ENCODE results near the gene SMIM12. TPM values are rescaled to one million over a fixed set of nuclear protein-coding genes. Genes with fewer than 3 reads are reported as not detected.

SMIM12 gene
- total RNA-seq, 1 donor from 2014 or later: 24.6 TPM

- no peak for DNase-seq (ENCODE audit: low spot score in 2 of 2, unreplicated experiment in 2 of 2)
- Mint-ChIP-seq H3K9me3 (no peaks in the 10 kb centered on the region), H3K27me3 (ENCODE audit: low read depth) (peaks cover 48% of the 10 kb centered on the region), H3K27ac (no peak overlapping the region), H3K36me3 (no peaks in the 10 kb centered on the region), H3K4me3 (no peak overlapping the region), H3K4me1 (no peaks in the 10 kb centered on the region)
- no peak for TF ChIP-seq CTCF (IDR thresholded peaks at IDR 0.05; ENCODE audit: unreplicated experiment)
Observed at GRCh38 chr1:34905098-34905459, 45.5 kb upstream of the SMIM12 start.

GRCh38 chr1:34904236-34905097, 44.9 kb upstream of the SMIM12 start:
- H3K36me3 Mint-ChIP-seq: no peaks in the 10 kb centered on the region
- H3K4me1 Mint-ChIP-seq: no peaks in the 10 kb centered on the region
- no peaks in the 10 kb centered on the region for H3K9me3 Mint-ChIP-seq
- DNase-seq (ENCODE audit: low spot score in 2 of 2, unreplicated experiment in 2 of 2): no peak
- H3K27ac Mint-ChIP-seq: no peak overlapping the region
- no peak overlapping the region for H3K4me3 Mint-ChIP-seq
- peaks cover 50% of the 10 kb centered on the region for H3K27me3 Mint-ChIP-seq (ENCODE audit: low read depth)
- TF ChIP-seq CTCF (IDR thresholded peaks at IDR 0.05; ENCODE audit: unreplicated experiment): no peak

- no peak overlapping the region for H3K27ac Mint-ChIP-seq
- no peaks in the 10 kb centered on the region for H3K9me3 Mint-ChIP-seq
- TF ChIP-seq CTCF (IDR thresholded peaks at IDR 0.05; ENCODE audit: unreplicated experiment): no peak
- H3K4me3 Mint-ChIP-seq: no peak overlapping the region
- peaks cover 9% of the 10 kb centered on the region for H3K4me1 Mint-ChIP-seq
- DNase-seq (ENCODE audit: low spot score in 2 of 2, unreplicated experiment in 2 of 2): no peak
- no peaks in the 10 kb centered on the region for H3K36me3 Mint-ChIP-seq
- H3K27me3 Mint-ChIP-seq (ENCODE audit: low read depth): peaks cover 50% of the 10 kb centered on the region
Observed at GRCh38 chr1:34901919-34902318, 42.4 kb upstream of the SMIM12 start.

GRCh38 chr1:34900775-34901502, 41.4 kb upstream of the SMIM12 start:
- Mint-ChIP-seq H3K4me3 (no peak overlapping the region), H3K4me1 (peaks cover 9% of the 10 kb centered on the region), H3K27me3 (ENCODE audit: low read depth) (peaks cover 49% of the 10 kb centered on the region), H3K27ac (no peak overlapping the region), H3K9me3 (no peaks in the 10 kb centered on the region), H3K36me3 (no peaks in the 10 kb centered on the region)
- no peak for TF ChIP-seq CTCF (IDR thresholded peaks at IDR 0.05; ENCODE audit: unreplicated experiment)
- DNase-seq (ENCODE audit: low spot score in 2 of 2, unreplicated experiment in 2 of 2): no peak

- Mint-ChIP-seq H3K4me3 (no peak overlapping the region), H3K36me3 (no peaks in the 10 kb centered on the region), H3K27ac (no peak overlapping the region), H3K9me3 (no peaks in the 10 kb centered on the region), H3K27me3 (ENCODE audit: low read depth) (peaks cover 50% of the 10 kb centered on the region), H3K4me1 (peaks cover 9% of the 10 kb centered on the region)
- TF ChIP-seq CTCF (IDR thresholded peaks at IDR 0.05; ENCODE audit: unreplicated experiment): no peak
- DNase-seq (ENCODE audit: low spot score in 2 of 2, unreplicated experiment in 2 of 2): no peak
Observed at GRCh38 chr1:34899906-34900305, 40.4 kb upstream of the SMIM12 start.
